ENCODE measurements around the gene TAF6.

DNA sequence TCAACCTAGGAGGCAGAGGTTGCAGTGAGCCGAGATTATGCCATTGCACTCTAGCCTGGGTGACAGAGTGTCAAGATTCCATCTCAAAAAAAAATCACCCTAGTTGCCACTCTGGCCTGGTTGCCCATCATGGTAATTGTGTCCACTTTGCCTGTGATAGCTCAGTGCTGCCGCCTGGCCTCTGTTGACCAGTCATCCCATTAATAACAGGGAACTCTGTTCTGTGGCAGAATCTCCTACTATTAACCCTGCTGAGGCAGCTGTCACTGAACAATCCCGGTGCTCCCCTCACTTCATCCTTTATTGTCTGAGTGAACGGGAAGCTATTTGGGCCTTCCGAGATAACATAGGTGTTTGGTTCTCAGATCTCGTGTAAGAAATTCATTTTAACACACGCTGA lies 52.2 kb downstream of the TAF6 start:
- TF ChIP-seq, protein P1, sequence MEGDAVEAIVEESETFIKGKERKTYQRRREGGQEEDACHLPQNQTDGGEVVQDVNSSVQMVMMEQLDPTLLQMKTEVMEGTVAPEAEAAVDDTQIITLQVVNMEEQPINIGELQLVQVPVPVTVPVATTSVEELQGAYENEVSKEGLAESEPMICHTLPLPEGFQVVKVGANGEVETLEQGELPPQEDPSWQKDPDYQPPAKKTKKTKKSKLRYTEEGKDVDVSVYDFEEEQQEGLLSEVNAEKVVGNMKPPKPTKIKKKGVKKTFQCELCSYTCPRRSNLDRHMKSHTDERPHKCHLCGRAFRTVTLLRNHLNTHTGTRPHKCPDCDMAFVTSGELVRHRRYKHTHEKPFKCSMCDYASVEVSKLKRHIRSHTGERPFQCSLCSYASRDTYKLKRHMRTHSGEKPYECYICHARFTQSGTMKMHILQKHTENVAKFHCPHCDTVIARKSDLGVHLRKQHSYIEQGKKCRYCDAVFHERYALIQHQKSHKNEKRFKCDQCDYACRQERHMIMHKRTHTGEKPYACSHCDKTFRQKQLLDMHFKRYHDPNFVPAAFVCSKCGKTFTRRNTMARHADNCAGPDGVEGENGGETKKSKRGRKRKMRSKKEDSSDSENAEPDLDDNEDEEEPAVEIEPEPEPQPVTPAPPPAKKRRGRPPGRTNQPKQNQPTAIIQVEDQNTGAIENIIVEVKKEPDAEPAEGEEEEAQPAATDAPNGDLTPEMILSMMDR (IDR thresholded peaks at IDR 0.05; ENCODE audit: insufficient read depth, low read length, poor library complexity, severe bottlenecking), result no peak
- no peak for TF ChIP-seq EZH2phosphoT487 (conservative IDR thresholded peaks at IDR 0.05; ENCODE audit: low read length)
